Esophagus squamous epithelium (tissue), 4 donors: ENCODE measurements around the gene KRT40.

Experiments
- POLR2A ChIP-seq, 4 donors: fragments of 450-650 bp; IDR thresholded peaks; one replicate each; pipeline ENCODE4 v1.6.1; 2017; ENCODE audit warnings: antibody characterized with exemption in 4 of 4, mild to moderate bottlenecking in 4 of 4, moderate library complexity in 3 of 4
- TF ChIP-seq, protein P1 (sequence below), 6 experiments: fragments of 450-650 bp in 4 of 6; fragments of 200-600 bp in 2 of 6; sonication (generic) in 2 of 6; IDR thresholded peaks; one replicate each; pipeline ENCODE4 v1.5.1; 2016 to 2019; ENCODE audit warnings: antibody characterized with exemption in 6 of 6, mild to moderate bottlenecking in 4 of 6, moderate library complexity in 4 of 6

DNA sequence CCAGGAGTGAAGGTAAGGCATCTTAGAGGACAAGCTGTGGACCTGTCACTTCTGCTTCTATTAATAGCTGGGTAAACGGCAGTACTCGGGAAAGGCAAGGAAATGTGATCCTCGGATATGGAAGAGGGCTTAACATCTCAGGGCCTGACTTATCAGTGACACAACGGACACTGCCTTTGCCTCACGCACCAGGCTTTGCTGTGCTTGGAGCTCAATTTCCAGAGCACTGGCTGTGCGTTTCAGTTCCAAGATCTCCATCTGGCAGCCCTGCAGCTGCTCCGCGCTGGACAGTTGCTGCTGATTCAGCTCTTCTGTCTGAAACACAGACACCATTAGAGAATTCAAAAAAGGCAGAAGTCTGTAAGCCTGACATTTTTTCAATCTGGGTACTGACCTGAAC lies 3.5 kb downstream of the KRT40 start:
- TF ChIP-seq, protein P1, sequence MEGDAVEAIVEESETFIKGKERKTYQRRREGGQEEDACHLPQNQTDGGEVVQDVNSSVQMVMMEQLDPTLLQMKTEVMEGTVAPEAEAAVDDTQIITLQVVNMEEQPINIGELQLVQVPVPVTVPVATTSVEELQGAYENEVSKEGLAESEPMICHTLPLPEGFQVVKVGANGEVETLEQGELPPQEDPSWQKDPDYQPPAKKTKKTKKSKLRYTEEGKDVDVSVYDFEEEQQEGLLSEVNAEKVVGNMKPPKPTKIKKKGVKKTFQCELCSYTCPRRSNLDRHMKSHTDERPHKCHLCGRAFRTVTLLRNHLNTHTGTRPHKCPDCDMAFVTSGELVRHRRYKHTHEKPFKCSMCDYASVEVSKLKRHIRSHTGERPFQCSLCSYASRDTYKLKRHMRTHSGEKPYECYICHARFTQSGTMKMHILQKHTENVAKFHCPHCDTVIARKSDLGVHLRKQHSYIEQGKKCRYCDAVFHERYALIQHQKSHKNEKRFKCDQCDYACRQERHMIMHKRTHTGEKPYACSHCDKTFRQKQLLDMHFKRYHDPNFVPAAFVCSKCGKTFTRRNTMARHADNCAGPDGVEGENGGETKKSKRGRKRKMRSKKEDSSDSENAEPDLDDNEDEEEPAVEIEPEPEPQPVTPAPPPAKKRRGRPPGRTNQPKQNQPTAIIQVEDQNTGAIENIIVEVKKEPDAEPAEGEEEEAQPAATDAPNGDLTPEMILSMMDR (IDR thresholded peaks at IDR 0.05), result no peak
- no peak for TF ChIP-seq POLR2A (IDR thresholded peaks at IDR 0.05)
